ENCODE results near the gene PTPRB.

- TF ChIP-seq POLR2A (IDR thresholded peaks at IDR 0.05; ENCODE audit: borderline replicate concordance, extremely low read depth, insufficient read depth, insufficient read length) (no peak), CTCF (IDR thresholded peaks at IDR 0.05 in 2 of 3, conservative IDR thresholded peaks at IDR 0.05 in 1 of 3; ENCODE audit: borderline replicate concordance in 1 of 3, insufficient read depth in 1 of 3, low read depth in 2 of 3, low read length in 2 of 3) (no peak)
These were observed 154.5 kb downstream of the PTPRB start for GRCh38 chr12:70482764-70483163.
